CD14-positive monocyte (primary cell): Measurements from ENCODE around the gene USP48. TPM values are rescaled to one million over a fixed set of nuclear protein-coding genes. Genes with fewer than 3 reads are reported as not detected.

Experiments used
- DNase-seq, 3 donors: peaks; one replicate each; pipeline ENCODE4 v3.0.0-alpha.2; 2011 to 2022
- H2AFZ ChIP-seq: 2 replicates; pipeline ENCODE4 v1.6.0; 2012; ENCODE audit warnings: mild to moderate bottlenecking, low read depth, low read length, inconsistent platforms; ENCODE audit not compliant: insufficient read depth, poor library complexity, severe bottlenecking
- H3K27ac ChIP-seq, 2 donors: 1 replicate in 1 of 2; 2 replicates in 1 of 2; pipeline ENCODE4 v1.5.1; 2012 to 2013; ENCODE audit warnings: low read length in 2 of 2, control low read depth in 1 of 2, inconsistent platforms in 1 of 2, low read depth in 1 of 2, mild to moderate bottlenecking in 1 of 2
- H3K27me3 ChIP-seq, 2 donors: one replicate each; pipeline versions ENCODE4 v1.6.0 to v1.6.1; 2011 to 2013; ENCODE audit warnings: low read length in 2 of 2; ENCODE audit not compliant: control insufficient read depth in 2 of 2, insufficient read depth in 2 of 2
- H3K36me3 ChIP-seq, 2 donors: replicated peaks in 1 of 2; 1 replicate in 1 of 2; 2 replicates in 1 of 2; pipeline versions ENCODE4 v1.5.1 to v1.6.1; 2012 to 2013; ENCODE audit warnings: low read length in 2 of 2, control low read depth in 1 of 2, inconsistent platforms in 1 of 2, mild to moderate bottlenecking in 1 of 2; ENCODE audit not compliant: insufficient read depth in 2 of 2, control insufficient read depth in 1 of 2
- H3K4me1 ChIP-seq, 2 donors: 1 replicate in 1 of 2; 2 replicates in 1 of 2; pipeline versions ENCODE4 v1.5.1 to v1.6.1; 2012 to 2013; ENCODE audit warnings: low read length in 2 of 2, control low read depth in 1 of 2, inconsistent platforms in 1 of 2, mild to moderate bottlenecking in 1 of 2, moderate library complexity in 1 of 2; ENCODE audit not compliant: insufficient read depth in 2 of 2, control insufficient read depth in 1 of 2
- H3K4me2 ChIP-seq: replicated peaks from 2 replicates; pipeline ENCODE3; 2012; ENCODE audit warnings: low read length, moderate library complexity, mild to moderate bottlenecking; ENCODE audit not compliant: poor library complexity, severe bottlenecking; ENCODE audit errors: extremely low read depth
- H3K4me3 ChIP-seq, 3 experiments: fragments of 200-600 bp in 1 of 3; sonication (generic) in 1 of 3; replicated peaks in 1 of 3; 1 replicate in 2 of 3; 2 replicates in 1 of 3; pipeline ENCODE4 v1.5.1; 2011 to 2013; ENCODE audit warnings: low read length in 3 of 3, mild to moderate bottlenecking in 3 of 3, control low read depth in 2 of 3, low read depth in 2 of 3, inconsistent platforms in 1 of 3, moderate library complexity in 1 of 3
- H3K79me2 ChIP-seq: 2 replicates; pipeline ENCODE4 v1.6.0; 2012; ENCODE audit warnings: mild to moderate bottlenecking, control low read depth, inconsistent platforms, low read length, moderate library complexity; ENCODE audit not compliant: insufficient read depth
- H3K9ac ChIP-seq: 2 replicates; pipeline ENCODE4 v1.6.0; 2017; ENCODE audit warnings: low read length, mild to moderate bottlenecking; ENCODE audit not compliant: insufficient read depth, poor library complexity, severe bottlenecking
- H3K9me3 ChIP-seq, 2 donors: replicated peaks in 1 of 2; 1 replicate in 1 of 2; 2 replicates in 1 of 2; pipeline versions ENCODE4 v1.5.1 to v1.6.1; 2012 to 2013; ENCODE audit warnings: low read length in 2 of 2, control low read depth in 1 of 2; ENCODE audit not compliant: control insufficient read depth in 1 of 2, insufficient read depth in 1 of 2
- H4K20me1 ChIP-seq: 2 replicates; pipeline ENCODE4 v1.6.0; 2012; ENCODE audit warnings: mild to moderate bottlenecking, low read length, control low read depth, moderate library complexity; ENCODE audit not compliant: insufficient read depth
- H3K27ac Mint-ChIP-seq, 7 donors: one replicate each; pipeline ENCODE4 v1.8.0; 2020; ENCODE audit warnings: mild to moderate bottlenecking in 7 of 7, mixed read lengths in 7 of 7, moderate library complexity in 6 of 7, inconsistent platforms in 2 of 7
- H3K27me3 Mint-ChIP-seq, 3 donors: one replicate each; pipeline ENCODE4 v1.8.0; 2021 to 2022; ENCODE audit warnings: low read depth in 3 of 3, mild to moderate bottlenecking in 3 of 3, mixed read lengths in 3 of 3, moderate library complexity in 3 of 3, inconsistent platforms in 1 of 3
- H3K36me3 Mint-ChIP-seq, 2 donors: one replicate each; pipeline ENCODE4 v1.8.0; 2020; ENCODE audit warnings: mixed read lengths in 2 of 2, inconsistent platforms in 1 of 2, mild to moderate bottlenecking in 1 of 2
- H3K4me1 Mint-ChIP-seq: one replicate; pipeline ENCODE4 v1.8.0; 2020; ENCODE audit warnings: mild to moderate bottlenecking, mixed read lengths
- H3K4me3 Mint-ChIP-seq, 2 donors: one replicate each; pipeline ENCODE4 v1.8.0; 2020; ENCODE audit warnings: mild to moderate bottlenecking in 2 of 2, mixed read lengths in 2 of 2, moderate library complexity in 1 of 2
- H3K9me3 Mint-ChIP-seq, 7 donors: one replicate each; pipeline ENCODE4 v1.8.0; 2020 to 2022; ENCODE audit warnings: mixed read lengths in 7 of 7, mild to moderate bottlenecking in 6 of 7, moderate library complexity in 6 of 7, inconsistent platforms in 2 of 7
- WGBS: methylation state at CpG from one replicate; pipeline ENCODE4 v1.1.5; 2013; ENCODE audit warnings: missing lambda C conversion rate; ENCODE audit not compliant: insufficient coverage; 5-methylcytosine and 5-hydroxymethylcytosine counted together
- intact Hi-C, 2 donors: fragments of 100-400 bp; cut with micrococcal nuclease; formaldehyde crosslinking; loops; one replicate each; pipeline versions ENCODE4 v1.15.0 to v1.15.1; 2023
- polyA plus RNA-seq, 3 donors: library from polyadenylated mRNA; depleted of rRNA in 1 of 3; unstranded in 2 of 3; stranded (reverse) in 1 of 3; fragments of 300-500 nt in 2 of 3; fragments of >200 nt in 1 of 3; fragmentation: Illumina TruSeq in 2 of 3; gene quantifications; 1 replicate in 2 of 3; 2 replicates in 1 of 3; pipeline ENCODE4 v1.2.3, GENCODE V29; 2012 to 2021
- TF ChIP-seq, protein P1 (sequence below): fragments of 200-600 bp; IDR thresholded peaks from one replicate; pipeline ENCODE4 v1.8.0; 2022; ENCODE audit warnings: antibody characterized with exemption, mild to moderate bottlenecking

USP48 gene
- polyA plus RNA-seq, 3 donors: 26.5 to 40.2 (median 34.3) TPM

- TF ChIP-seq, protein P1, sequence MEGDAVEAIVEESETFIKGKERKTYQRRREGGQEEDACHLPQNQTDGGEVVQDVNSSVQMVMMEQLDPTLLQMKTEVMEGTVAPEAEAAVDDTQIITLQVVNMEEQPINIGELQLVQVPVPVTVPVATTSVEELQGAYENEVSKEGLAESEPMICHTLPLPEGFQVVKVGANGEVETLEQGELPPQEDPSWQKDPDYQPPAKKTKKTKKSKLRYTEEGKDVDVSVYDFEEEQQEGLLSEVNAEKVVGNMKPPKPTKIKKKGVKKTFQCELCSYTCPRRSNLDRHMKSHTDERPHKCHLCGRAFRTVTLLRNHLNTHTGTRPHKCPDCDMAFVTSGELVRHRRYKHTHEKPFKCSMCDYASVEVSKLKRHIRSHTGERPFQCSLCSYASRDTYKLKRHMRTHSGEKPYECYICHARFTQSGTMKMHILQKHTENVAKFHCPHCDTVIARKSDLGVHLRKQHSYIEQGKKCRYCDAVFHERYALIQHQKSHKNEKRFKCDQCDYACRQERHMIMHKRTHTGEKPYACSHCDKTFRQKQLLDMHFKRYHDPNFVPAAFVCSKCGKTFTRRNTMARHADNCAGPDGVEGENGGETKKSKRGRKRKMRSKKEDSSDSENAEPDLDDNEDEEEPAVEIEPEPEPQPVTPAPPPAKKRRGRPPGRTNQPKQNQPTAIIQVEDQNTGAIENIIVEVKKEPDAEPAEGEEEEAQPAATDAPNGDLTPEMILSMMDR: no peak
Measured at GRCh38 chr1:21752186-21752585, 30.8 kb downstream of the USP48 start.

DNA sequence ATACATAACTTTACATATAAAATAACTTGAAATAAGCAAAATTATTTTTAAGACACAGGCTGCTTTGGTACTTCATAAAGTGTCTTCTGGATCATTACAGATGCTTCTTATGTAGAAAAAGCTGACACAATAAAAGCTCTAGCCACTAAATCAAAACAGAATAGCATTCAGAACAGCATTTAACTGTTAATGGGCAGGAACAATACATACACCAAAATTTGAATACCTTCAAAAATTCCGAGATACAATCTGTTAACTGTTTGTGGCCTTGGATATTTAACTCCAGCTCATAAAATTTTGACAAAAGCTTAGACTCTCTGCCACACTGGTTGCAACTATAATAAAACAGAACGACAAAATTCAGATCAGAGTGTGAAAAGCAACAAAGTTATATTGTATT, 31.7 kb downstream of the USP48 start:
- Histone ChIP-seq H3K27ac (no peak overlapping the region), H4K20me1 (peaks cover 18% of the 10 kb centered on the region), H3K9ac (no peak overlapping the region), H3K27me3 (no peaks in the 10 kb centered on the region), H2AFZ (no peak overlapping the region), H3K4me3 (no peak overlapping the region), H3K36me3 (peaks cover 75 to 96% of the 10 kb centered on the region in 2 donors), H3K4me2 (no peak overlapping the region), H3K79me2 (peaks cover 77% of the 10 kb centered on the region), H3K4me1 (no peaks in the 10 kb centered on the region), H3K9me3 (no peaks in the 10 kb centered on the region)
- TF ChIP-seq, protein P1: no peak
- no peak overlapping the region for H3K4me3 Mint-ChIP-seq
- DNase-seq: no peak
- WGBS: no CpG with 5 or more reads among the region's 2 CpGs
- intact Hi-C loops: no loop called here
- peaks cover 62 to 88% of the 10 kb centered on the region in 2 donors for H3K36me3 Mint-ChIP-seq
- no peaks in the 10 kb centered on the region for H3K9me3 Mint-ChIP-seq
- peak overlapping the region in 1 of 7 donors; percentile 76 for H3K27ac Mint-ChIP-seq
- no peaks in the 10 kb centered on the region for H3K4me1 Mint-ChIP-seq
- peaks cover 0 to 2% (median 1%) of the 10 kb centered on the region in 3 donors for H3K27me3 Mint-ChIP-seq

More at GRCh38 chr1:21752186-21752585, 30.8 kb downstream of the USP48 start:
- Mint-ChIP-seq H3K27me3 (peaks cover 0 to 2% (median 1%) of the 10 kb centered on the region in 3 donors), H3K4me1 (no peaks in the 10 kb centered on the region), H3K4me3 (no peak overlapping the region), H3K27ac (peak overlapping the region in 1 of 7 donors; percentile 14), H3K9me3 (no peaks in the 10 kb centered on the region), H3K36me3 (peaks cover 61 to 86% of the 10 kb centered on the region in 2 donors)
- Histone ChIP-seq H3K79me2 (peaks cover 86% of the 10 kb centered on the region), H3K27me3 (no peaks in the 10 kb centered on the region), H3K4me2 (no peak overlapping the region), H4K20me1 (peaks cover 18% of the 10 kb centered on the region), H2AFZ (no peak overlapping the region), H3K36me3 (peaks cover 68 to 87% of the 10 kb centered on the region in 2 donors), H3K9me3 (no peaks in the 10 kb centered on the region), H3K9ac (no peak overlapping the region), H3K4me3 (no peak overlapping the region), H3K4me1 (peaks cover 0 to 5% of the 10 kb centered on the region in 2 donors), H3K27ac (peak overlapping the region in 1 of 2 donors; percentile 15)
- no CpG with 5 or more reads among the region's 2 CpGs for WGBS
- intact Hi-C loops: no loop called here
- DNase-seq: no peak
